T-helper 1 cell treated with Interleukin-12 subunit alpha and Interleukin-12 subunit beta and Interleukin-4 antibody, amounts not matched to agents 30 μg/mL and 1 μg/mL, for 36 hours (primary cell): ENCODE measurements around the gene SCGB1C1.
"Not testable (repeated sequence)": the region's sequence is repeated elsewhere in the genome, so short reads cannot be mapped to it uniquely, and the experiment has no call there.

Experiments used
- H3K27ac Mint-ChIP-seq: one replicate; pipeline ENCODE4 v1.8.0; 2021; ENCODE audit warnings: mild to moderate bottlenecking, mixed read lengths
- H3K27me3 Mint-ChIP-seq: one replicate; pipeline ENCODE4 v1.8.0; 2021; ENCODE audit warnings: low read depth, mixed read lengths
- H3K36me3 Mint-ChIP-seq: one replicate; pipeline ENCODE4 v1.8.0; 2021; ENCODE audit warnings: low read depth, mixed read lengths
- H3K4me1 Mint-ChIP-seq: one replicate; pipeline ENCODE4 v1.8.0; 2021; ENCODE audit warnings: low read depth, mixed read lengths
- H3K4me3 Mint-ChIP-seq: one replicate; pipeline ENCODE4 v1.8.0; 2021; ENCODE audit warnings: mild to moderate bottlenecking, moderate library complexity, mixed read lengths
- H3K9me3 Mint-ChIP-seq: one replicate; pipeline ENCODE4 v1.8.0; 2021; ENCODE audit warnings: mixed read lengths

The SCGB1C1 gene

DNA sequence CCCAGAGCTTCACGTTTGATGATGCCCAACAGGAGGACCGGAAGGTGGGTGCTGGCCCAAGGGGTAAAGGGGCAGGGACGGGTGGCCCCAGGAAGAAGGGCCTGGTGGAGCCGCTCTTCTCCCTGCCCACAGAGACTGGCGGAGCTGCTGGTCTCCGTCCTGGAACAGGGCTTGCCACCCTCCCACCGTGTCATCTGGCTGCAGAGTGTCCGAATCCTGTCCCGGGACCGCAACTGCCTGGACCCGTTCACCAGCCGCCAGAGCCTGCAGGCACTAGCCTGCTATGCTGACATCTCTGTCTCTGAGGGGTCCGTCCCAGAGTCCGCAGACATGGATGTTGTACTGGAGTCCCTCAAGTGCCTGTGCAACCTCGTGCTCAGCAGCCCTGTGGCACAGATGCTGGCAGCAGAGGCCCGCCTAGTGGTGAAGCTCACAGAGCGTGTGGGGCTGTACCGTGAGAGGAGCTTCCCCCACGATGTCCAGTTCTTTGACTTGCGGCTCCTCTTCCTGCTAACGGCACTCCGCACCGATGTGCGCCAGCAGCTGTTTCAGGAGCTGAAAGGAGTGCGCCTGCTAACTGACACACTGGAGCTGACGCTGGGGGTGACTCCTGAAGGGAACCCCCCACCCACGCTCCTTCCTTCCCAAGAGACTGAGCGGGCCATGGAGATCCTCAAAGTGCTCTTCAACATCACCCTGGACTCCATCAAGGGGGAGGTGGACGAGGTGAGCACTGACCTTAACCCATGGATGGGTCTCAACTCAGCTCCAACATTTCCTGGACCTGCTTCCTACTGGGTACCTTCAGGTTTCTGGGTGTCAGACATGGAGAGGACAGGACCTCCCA is 16.6 kb downstream of the SCGB1C1 start:
- H3K36me3 Mint-ChIP-seq: peaks cover 28% of the 10 kb centered on the region
- H3K4me3 Mint-ChIP-seq: peak overlapping the region; percentile 91
- H3K4me1 Mint-ChIP-seq: peaks cover 27% of the 10 kb centered on the region
- H3K9me3 Mint-ChIP-seq: no peaks in the 10 kb centered on the region
- H3K27me3 Mint-ChIP-seq: no peaks in the 10 kb centered on the region
- H3K27ac Mint-ChIP-seq: peak overlapping the region; percentile 97

GRCh38 chr11:210122-210802 is 17.4 kb downstream of the SCGB1C1 start:
- Mint-ChIP-seq H3K27ac (no peak overlapping the region), H3K36me3 (peaks cover 29% of the 10 kb centered on the region), H3K4me3 (peak overlapping the region; percentile 91), H3K9me3 (no peaks in the 10 kb centered on the region), H3K4me1 (peaks cover 27% of the 10 kb centered on the region), H3K27me3 (no peaks in the 10 kb centered on the region)

GRCh38 chr11:210803-211180 is 17.9 kb downstream of the SCGB1C1 start:
- Mint-ChIP-seq H3K27ac (no peak overlapping the region), H3K9me3 (no peaks in the 10 kb centered on the region), H3K36me3 (peaks cover 29% of the 10 kb centered on the region), H3K27me3 (no peaks in the 10 kb centered on the region), H3K4me1 (peaks cover 24% of the 10 kb centered on the region), H3K4me3 (peak overlapping the region; percentile 16)

DNA sequence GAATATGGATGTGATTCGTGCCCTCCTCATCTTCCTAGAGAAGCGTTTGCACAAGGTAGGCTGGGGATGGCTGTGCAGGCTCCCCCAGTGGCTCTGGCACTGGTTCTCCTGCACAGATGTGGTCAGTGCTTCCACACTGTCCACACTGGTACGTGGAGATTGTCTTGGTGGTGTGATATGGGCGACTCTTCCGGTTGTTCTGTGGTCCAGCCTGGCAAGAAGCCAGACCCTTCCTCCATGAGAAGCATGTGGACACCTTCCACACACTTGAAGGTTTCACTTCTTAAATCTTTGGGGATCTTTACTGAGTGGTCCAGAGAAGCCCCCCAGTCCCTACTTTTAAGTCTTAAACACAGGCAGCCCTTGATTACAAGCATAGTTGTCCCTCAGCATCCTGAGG is 18.4 kb downstream of the SCGB1C1 start:
- Mint-ChIP-seq H3K27ac (no peak overlapping the region), H3K4me3 (peak overlapping the region; percentile 16), H3K4me1 (peaks cover 19% of the 10 kb centered on the region), H3K27me3 (no peaks in the 10 kb centered on the region), H3K9me3 (no peaks in the 10 kb centered on the region), H3K36me3 (peaks cover 32% of the 10 kb centered on the region)

- H3K27ac Mint-ChIP-seq: no peak overlapping the region
- peaks cover 19% of the 10 kb centered on the region for H3K4me1 Mint-ChIP-seq
- peak overlapping the region; percentile 16 for H3K4me3 Mint-ChIP-seq
Observed at GRCh38 chr11:211741-212140, 18.9 kb downstream of the SCGB1C1 start.

DNA sequence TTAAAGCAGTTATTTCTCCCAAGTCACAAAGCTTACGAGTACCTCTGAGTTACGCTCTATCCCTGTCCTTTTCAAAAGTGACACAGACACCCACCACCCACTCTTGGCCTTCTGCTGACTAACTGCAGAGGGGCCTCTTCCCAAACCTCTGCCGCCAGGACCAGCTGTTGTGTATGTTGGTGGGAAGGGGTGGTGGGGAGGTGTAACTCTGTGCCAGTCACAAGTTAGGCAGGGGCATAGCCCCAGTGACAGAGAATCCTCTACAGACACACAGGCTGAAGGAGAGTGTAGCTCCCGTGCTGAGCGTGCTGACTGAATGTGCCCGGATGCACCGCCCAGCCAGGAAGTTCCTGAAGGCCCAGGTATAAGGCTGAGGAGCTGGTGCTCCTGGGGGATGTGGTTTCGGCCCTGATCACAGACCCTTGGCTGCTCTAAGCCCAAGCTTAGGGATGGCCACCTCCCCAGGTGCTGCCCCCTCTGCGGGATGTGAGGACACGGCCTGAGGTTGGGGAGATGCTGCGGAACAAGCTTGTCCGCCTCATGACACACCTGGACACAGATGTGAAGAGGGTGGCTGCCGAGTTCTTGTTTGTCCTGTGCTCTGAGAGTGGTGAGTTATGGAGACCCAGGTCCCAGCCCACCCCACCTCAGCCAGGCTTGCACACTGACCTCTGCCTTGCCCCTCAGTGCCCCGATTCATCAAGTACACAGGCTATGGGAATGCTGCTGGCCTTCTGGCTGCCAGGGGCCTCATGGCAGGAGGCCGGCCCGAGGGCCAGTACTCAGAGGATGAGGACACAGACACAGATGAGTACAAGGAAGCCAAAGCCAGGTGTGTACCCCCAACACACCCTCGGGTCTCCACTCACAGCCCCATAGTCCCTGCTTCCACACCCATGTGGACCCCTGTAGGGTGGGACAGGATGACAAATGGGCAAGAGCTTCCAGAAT is 19.5 kb downstream of the SCGB1C1 start:
- Mint-ChIP-seq H3K27ac (no peak overlapping the region), H3K9me3 (no peaks in the 10 kb centered on the region), H3K4me1 (peaks cover 19% of the 10 kb centered on the region), H3K36me3 (peaks cover 29% of the 10 kb centered on the region), H3K4me3 (no peak overlapping the region), H3K27me3 (no peaks in the 10 kb centered on the region)

More at GRCh38 chr11:211741-212140, 18.9 kb downstream of the SCGB1C1 start:
- Mint-ChIP-seq H3K36me3 (peaks cover 29% of the 10 kb centered on the region), H3K9me3 (no peaks in the 10 kb centered on the region), H3K27me3 (no peaks in the 10 kb centered on the region)

DNA sequence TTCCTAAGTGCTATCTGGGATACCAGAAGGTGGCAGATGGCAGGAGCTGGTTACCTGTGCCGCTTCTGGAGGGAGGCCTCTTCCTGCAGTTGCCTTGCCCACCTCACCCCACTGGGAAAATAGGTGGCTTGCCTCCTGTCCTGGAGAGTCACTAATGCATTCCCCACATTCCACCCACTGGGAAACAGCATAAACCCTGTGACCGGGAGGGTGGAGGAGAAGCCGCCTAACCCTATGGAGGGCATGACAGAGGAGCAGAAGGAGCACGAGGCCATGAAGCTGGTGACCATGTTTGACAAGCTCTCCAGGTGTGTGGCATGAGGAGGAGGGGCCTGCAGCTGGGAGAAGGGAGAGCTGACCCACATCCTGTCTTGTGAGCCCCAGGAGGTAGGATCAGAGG is 20.2 kb downstream of the SCGB1C1 start:
- Mint-ChIP-seq H3K9me3 (no peaks in the 10 kb centered on the region), H3K4me3 (no peak overlapping the region), H3K36me3 (peaks cover 29% of the 10 kb centered on the region), H3K27ac (no peak overlapping the region), H3K27me3 (no peaks in the 10 kb centered on the region), H3K4me1 (peaks cover 23% of the 10 kb centered on the region)

DNA sequence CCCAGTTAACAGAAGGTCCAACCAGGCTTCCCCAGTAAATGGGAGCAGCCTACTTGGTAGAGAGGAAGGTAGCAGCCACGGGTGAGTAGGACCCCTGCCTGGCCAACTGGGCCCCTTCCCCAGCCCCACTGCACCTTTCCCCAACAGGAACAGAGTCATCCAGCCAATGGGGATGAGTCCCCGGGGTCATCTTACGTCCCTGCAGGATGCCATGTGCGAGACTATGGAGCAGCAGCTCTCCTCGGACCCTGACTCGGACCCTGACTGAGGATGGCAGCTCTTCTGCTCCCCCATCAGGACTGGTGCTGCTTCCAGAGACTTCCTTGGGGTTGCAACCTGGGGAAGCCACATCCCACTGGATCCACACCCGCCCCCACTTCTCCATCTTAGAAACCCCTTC is 21.2 kb downstream of the SCGB1C1 start:
- Mint-ChIP-seq H3K4me3 (no peak overlapping the region), H3K4me1 (peaks cover 23% of the 10 kb centered on the region), H3K27ac (no peak overlapping the region)

GRCh38 chr11:215581-216037 is 22.7 kb downstream of the SCGB1C1 start:
- H3K4me1 Mint-ChIP-seq: peaks cover 15% of the 10 kb centered on the region
- H3K9me3 Mint-ChIP-seq: no peaks in the 10 kb centered on the region
- H3K27ac Mint-ChIP-seq: no peak overlapping the region
- H3K36me3 Mint-ChIP-seq: peaks cover 24% of the 10 kb centered on the region
- H3K4me3 Mint-ChIP-seq: no peak overlapping the region
- H3K27me3 Mint-ChIP-seq: no peaks in the 10 kb centered on the region

More for the DNA sequence above, 21.2 kb downstream of the SCGB1C1 start:
- H3K9me3 Mint-ChIP-seq: no peaks in the 10 kb centered on the region
- H3K27me3 Mint-ChIP-seq: no peaks in the 10 kb centered on the region
- peaks cover 29% of the 10 kb centered on the region for H3K36me3 Mint-ChIP-seq

DNA sequence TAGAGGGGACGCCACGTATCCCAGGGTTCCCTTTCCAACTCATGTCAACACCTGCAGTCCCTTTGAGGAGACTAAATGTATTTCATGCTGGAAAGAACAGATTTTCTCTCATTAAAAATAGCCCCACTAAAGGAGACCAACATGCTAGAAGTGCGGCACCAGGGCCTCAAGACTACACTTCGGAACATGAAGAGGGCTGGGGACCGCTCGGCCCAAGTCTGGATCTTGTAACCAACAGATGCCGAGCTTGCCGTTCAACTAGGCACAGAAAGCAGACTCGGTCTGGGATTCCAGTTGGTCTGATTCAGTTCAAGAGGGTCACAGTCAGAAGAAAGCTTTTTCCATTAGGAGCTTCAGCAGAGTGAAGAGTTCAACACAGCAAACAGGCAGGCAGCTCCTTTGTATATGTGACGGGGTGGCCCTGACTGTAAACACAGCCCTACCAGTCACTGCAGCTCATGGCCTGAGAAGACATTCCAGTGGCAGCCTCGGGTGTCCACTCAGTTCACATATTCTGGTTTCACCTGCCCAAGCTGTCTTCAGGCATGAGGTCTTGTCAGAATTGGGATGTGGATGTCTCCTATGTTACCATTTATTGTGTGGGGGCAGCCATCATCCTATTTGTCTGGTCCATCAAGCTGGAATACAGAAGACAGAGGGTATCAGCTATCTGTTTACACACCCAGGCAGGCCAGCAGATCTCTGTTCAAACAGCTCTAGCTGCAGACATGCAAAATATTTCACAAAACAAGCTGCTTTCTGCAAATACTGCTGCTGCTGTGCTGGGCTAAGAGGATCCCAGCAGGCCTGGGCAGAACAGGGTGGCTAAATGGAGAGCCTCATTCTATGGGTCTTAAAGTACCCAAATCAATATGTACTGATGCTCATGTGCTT is 23.4 kb downstream of the SCGB1C1 start:
- peaks cover 12% of the 10 kb centered on the region for H3K4me1 Mint-ChIP-seq
- H3K4me3 Mint-ChIP-seq: no peak overlapping the region
- no peaks in the 10 kb centered on the region for H3K9me3 Mint-ChIP-seq
- no peak overlapping the region for H3K27ac Mint-ChIP-seq
- no peaks in the 10 kb centered on the region for H3K27me3 Mint-ChIP-seq
- H3K36me3 Mint-ChIP-seq: peaks cover 22% of the 10 kb centered on the region

DNA sequence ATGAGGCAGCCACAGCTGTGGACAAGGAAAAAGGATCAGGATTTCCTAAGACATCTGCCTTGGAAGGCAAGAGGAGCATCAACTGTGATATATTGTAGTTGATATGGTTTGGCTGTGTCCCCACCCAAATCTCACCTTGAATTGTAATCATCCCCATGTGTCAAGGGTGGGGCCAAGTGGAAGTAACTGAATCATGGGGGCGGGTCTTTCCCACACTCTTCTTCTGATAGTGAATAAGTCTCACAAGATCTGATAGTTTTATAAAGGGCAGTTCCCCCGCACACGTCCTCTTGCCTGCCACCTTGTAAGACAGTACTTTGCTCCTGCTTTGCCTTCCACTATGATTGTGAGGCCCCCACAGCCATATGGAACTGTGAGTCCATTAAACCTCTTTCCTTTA is 24.8 kb downstream of the SCGB1C1 start:
- H3K4me1 Mint-ChIP-seq: peaks cover 8% of the 10 kb centered on the region
- peaks cover 14% of the 10 kb centered on the region for H3K36me3 Mint-ChIP-seq
- no peak overlapping the region for H3K27ac Mint-ChIP-seq
- no peaks in the 10 kb centered on the region for H3K9me3 Mint-ChIP-seq
- no peaks in the 10 kb centered on the region for H3K27me3 Mint-ChIP-seq
- no peak overlapping the region for H3K4me3 Mint-ChIP-seq

- Mint-ChIP-seq H3K27me3 (no peaks in the 10 kb centered on the region), H3K4me1 (peaks cover 4% of the 10 kb centered on the region), H3K27ac (peak overlapping the region; percentile 13), H3K9me3 (no peaks in the 10 kb centered on the region), H3K4me3 (no peak overlapping the region), H3K36me3 (peaks cover 8% of the 10 kb centered on the region)
Observed at GRCh38 chr11:218815-219593, 26.1 kb downstream of the SCGB1C1 start.

DNA sequence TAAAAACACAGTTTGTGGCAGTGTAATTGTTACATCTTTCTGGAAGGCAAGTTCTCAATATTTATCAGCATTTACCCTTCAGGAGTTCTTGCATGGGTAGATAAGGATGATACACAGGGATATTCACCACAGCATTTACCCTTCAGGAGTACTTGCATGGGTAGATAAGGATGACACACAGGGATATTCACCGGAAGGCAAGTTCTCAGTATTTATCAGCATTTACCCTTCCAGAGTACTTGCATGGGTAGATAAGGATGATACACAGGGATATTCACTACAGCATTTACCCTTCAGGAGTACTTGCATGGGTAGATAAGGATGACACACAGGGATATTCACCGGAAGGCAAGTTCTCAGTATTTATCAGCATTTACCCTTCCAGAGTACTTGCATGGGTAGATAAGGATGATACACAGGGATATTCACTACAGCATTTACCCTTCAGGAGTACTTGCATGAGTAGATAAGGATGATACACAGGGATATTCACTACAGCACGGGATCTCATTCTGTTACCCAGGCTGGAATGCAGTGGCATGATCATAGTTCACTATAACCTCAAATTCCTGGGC is 27.9 kb downstream of the SCGB1C1 start:
- not testable (repeated sequence) for H3K4me1 Mint-ChIP-seq, H3K4me3 Mint-ChIP-seq, H3K27me3 Mint-ChIP-seq, H3K27ac Mint-ChIP-seq, H3K36me3 Mint-ChIP-seq, H3K9me3 Mint-ChIP-seq
